PC-3 (cell line): ENCODE results near the gene SLC10A7. TPM values are rescaled to one million over a fixed set of nuclear protein-coding genes. Genes with fewer than 3 reads are reported as not detected.

Source experiments
- ATAC-seq: fragments of 200-7000 bp; cut with Tn5 transposase; 2 replicates; pipeline ENCODE4 v1.9.1; 2020; ENCODE audit warnings: mild to moderate bottlenecking, moderate library complexity
- BruUV-seq: library from RNA; stranded (reverse); fragments of 400-500 nt; replicated peaks from 2 replicates; lab custom pipeline; 2021; lab: Mats Ljungman, UMichigan
- CTCF ChIA-PET: fragments of 300-600 bp; sonication (Branson Sonifier 250); formaldehyde crosslinking; loops from one replicate; lab custom pipeline; 2022; ENCODE audit warnings: antibody characterized with exemption; lab: Charles Lee
- POLR2A ChIA-PET: fragments of 300-600 bp; sonication (Branson Sonifier 250); formaldehyde crosslinking; loops from one replicate; lab custom pipeline; 2022; ENCODE audit warnings: antibody characterized with exemption; ENCODE audit not compliant: unreplicated experiment; lab: Charles Lee
- DNase-seq: peaks from one replicate; pipeline ENCODE4 v3.0.0-alpha.2; 2015
- H2AFZ ChIP-seq: fragments of 300-600 bp; sonication (generic); 2 replicates; pipeline ENCODE4 v1.6.0; 2016; ENCODE audit warnings: antibody characterized with exemption, low read length
- H3F3A ChIP-seq: fragments of 300-600 bp; sonication (generic); one replicate; pipeline ENCODE4 v1.6.0; 2017; ENCODE audit warnings: antibody characterized with exemption, low read length, control low read depth, mild to moderate bottlenecking; ENCODE audit not compliant: unreplicated experiment
- H3K27ac ChIP-seq: fragments of 300-600 bp; sonication (generic); 2 replicates; pipeline ENCODE4 v1.5.1; 2016; ENCODE audit warnings: mild to moderate bottlenecking, low read length
- H3K27me3 ChIP-seq: fragments of 300-600 bp; sonication (generic); 2 replicates; pipeline ENCODE4 v1.6.1; 2016; ENCODE audit warnings: low read length, mixed read lengths
- H3K36me3 ChIP-seq: fragments of 300-600 bp; sonication (generic); 2 replicates; pipeline ENCODE4 v1.6.1; 2016; ENCODE audit warnings: low read depth, mixed run types, low read length, mixed read lengths
- H3K4me1 ChIP-seq: fragments of 300-600 bp; sonication (generic); 2 replicates; pipeline ENCODE4 v1.5.1; 2016; ENCODE audit warnings: low read length; ENCODE audit not compliant: insufficient read depth
- H3K4me2 ChIP-seq: fragments of 300-600 bp; sonication (generic); 2 replicates; pipeline ENCODE4 v1.6.0; 2016; ENCODE audit warnings: low read length
- H3K4me3 ChIP-seq: fragments of 300-600 bp; sonication (generic); 2 replicates; pipeline ENCODE4 v1.5.1; 2016; ENCODE audit warnings: mild to moderate bottlenecking, low read length, mixed read lengths
- H3K79me2 ChIP-seq: fragments of 300-600 bp; sonication (generic); 2 replicates; pipeline ENCODE4 v1.6.1; 2017; ENCODE audit warnings: low read length, mixed read lengths
- H3K9ac ChIP-seq: fragments of 300-600 bp; sonication (generic); 2 replicates; pipeline ENCODE4 v1.6.0; 2016; ENCODE audit warnings: mild to moderate bottlenecking, low read length
- H3K9me2 ChIP-seq: fragments of 300-600 bp; sonication (generic); replicated peaks from 2 replicates; pipeline ENCODE4 v1.6.1; 2016; ENCODE audit warnings: mixed run types, low read length, mixed read lengths
- H3K9me3 ChIP-seq: fragments of 300-600 bp; sonication (generic); 2 replicates; pipeline ENCODE4 v1.6.1; 2016; ENCODE audit warnings: low read length, mixed read lengths
- H4K20me1 ChIP-seq: fragments of 300-600 bp; sonication (generic); 2 replicates; pipeline ENCODE4 v1.6.1; 2016; ENCODE audit warnings: low read length, mixed read lengths
- EZH2 ChIP-seq: fragments of 300-600 bp; sonication (generic); IDR thresholded peaks from one replicate; pipeline ENCODE4 v1.6.1; 2017; ENCODE audit warnings: antibody characterized with exemption, mild to moderate bottlenecking, low read length; ENCODE audit not compliant: unreplicated experiment
- EZH2phosphoT487 ChIP-seq: fragments of 300-600 bp; sonication (generic); IDR thresholded peaks from 2 replicates; pipeline ENCODE4 v1.6.1; 2018; ENCODE audit warnings: mild to moderate bottlenecking, antibody characterized with exemption, low read length, borderline replicate concordance
- intact Hi-C: fragments of 100-400 bp; cut with micrococcal nuclease; formaldehyde crosslinking; loops from 2 replicates; pipeline ENCODE4 v1.9.0; 2023
- total RNA-seq: library from RNA; depleted of rRNA; stranded (reverse); fragments of >200 nt; gene quantifications from 2 replicates; pipeline ENCODE4 v1.2.3, GENCODE V29; 2014
- TF ChIP-seq, protein P1 (sequence below): fragments of 300-600 bp; sonication (generic); conservative IDR thresholded peaks from 2 replicates; pipeline ENCODE4 v1.5.1; 2017; ENCODE audit warnings: antibody characterized with exemption, low read depth, mild to moderate bottlenecking, low read length

The SLC10A7 gene
- total RNA-seq, 1 experiment from 2014 or later, result 9.1 TPM

DNA sequence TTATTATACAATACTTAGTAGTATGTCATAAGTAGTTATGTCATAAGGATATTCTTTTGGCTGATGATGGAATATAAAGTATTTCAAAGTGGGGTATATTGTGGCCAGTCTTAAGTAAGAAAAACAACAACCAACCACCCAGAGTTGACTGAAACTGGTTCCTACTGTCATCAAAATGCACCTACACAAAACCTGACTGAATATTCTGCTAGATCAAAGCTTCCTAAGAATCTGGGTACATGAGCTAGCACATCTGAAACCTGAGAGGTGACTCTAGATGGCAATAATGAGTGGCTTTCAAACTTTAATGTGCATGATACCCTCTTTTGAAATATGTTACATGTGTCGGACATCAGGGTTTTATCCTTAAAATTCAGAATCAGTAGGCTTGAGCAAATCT is 247.0 kb downstream of the SLC10A7 start:
- no peaks in the 10 kb centered on the region for H3K4me1 ChIP-seq
- DNase-seq (no peak), ATAC-seq (no peak)
- H3K9ac ChIP-seq, result no peak overlapping the region
- H3K4me3 ChIP-seq, result no peak overlapping the region
- no peaks in the 10 kb centered on the region for H3K27me3 ChIP-seq
- ChIA-PET CTCF (no interaction called here), POLR2A (no interaction called here)
- no peak overlapping the region for H2AFZ ChIP-seq
- no TSS peak for BruUV-seq
- TF ChIP-seq EZH2, result no peak
- TF ChIP-seq, protein P1, sequence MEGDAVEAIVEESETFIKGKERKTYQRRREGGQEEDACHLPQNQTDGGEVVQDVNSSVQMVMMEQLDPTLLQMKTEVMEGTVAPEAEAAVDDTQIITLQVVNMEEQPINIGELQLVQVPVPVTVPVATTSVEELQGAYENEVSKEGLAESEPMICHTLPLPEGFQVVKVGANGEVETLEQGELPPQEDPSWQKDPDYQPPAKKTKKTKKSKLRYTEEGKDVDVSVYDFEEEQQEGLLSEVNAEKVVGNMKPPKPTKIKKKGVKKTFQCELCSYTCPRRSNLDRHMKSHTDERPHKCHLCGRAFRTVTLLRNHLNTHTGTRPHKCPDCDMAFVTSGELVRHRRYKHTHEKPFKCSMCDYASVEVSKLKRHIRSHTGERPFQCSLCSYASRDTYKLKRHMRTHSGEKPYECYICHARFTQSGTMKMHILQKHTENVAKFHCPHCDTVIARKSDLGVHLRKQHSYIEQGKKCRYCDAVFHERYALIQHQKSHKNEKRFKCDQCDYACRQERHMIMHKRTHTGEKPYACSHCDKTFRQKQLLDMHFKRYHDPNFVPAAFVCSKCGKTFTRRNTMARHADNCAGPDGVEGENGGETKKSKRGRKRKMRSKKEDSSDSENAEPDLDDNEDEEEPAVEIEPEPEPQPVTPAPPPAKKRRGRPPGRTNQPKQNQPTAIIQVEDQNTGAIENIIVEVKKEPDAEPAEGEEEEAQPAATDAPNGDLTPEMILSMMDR, result no peak
- no peak for TF ChIP-seq EZH2phosphoT487
- no peaks in the 10 kb centered on the region for H3K36me3 ChIP-seq
- H3K9me2 ChIP-seq, result no peaks in the 10 kb centered on the region
- no peaks in the 10 kb centered on the region for H3F3A ChIP-seq
- no peak overlapping the region for H3K27ac ChIP-seq
- no peaks in the 10 kb centered on the region for H3K79me2 ChIP-seq
- no peak overlapping the region for H3K4me2 ChIP-seq
- intact Hi-C loops, result no loop called here
- H4K20me1 ChIP-seq, result no peaks in the 10 kb centered on the region
- no peaks in the 10 kb centered on the region for H3K9me3 ChIP-seq

- H3K9me2 ChIP-seq, result no peaks in the 10 kb centered on the region
- no peak overlapping the region for H3K4me3 ChIP-seq
- POLR2A ChIA-PET, result no interaction called here
- DNase-seq (no peak), ATAC-seq (no peak)
- no peak overlapping the region for H3K27ac ChIP-seq
- H3K9me3 ChIP-seq, result no peaks in the 10 kb centered on the region
- no peaks in the 10 kb centered on the region for H3K79me2 ChIP-seq
- no peaks in the 10 kb centered on the region for H3K36me3 ChIP-seq
- no peaks in the 10 kb centered on the region for H3K4me1 ChIP-seq
- H3K9ac ChIP-seq, result no peak overlapping the region
- H3K27me3 ChIP-seq, result no peaks in the 10 kb centered on the region
- BruUV-seq, result no TSS peak
- TF ChIP-seq, protein P1, result no peak
- TF ChIP-seq EZH2 (no peak), EZH2phosphoT487 (no peak)
- H2AFZ ChIP-seq, result no peak overlapping the region
- intact Hi-C loops, result no loop called here
- no peak overlapping the region for H3K4me2 ChIP-seq
- H3F3A ChIP-seq, result no peaks in the 10 kb centered on the region
- H4K20me1 ChIP-seq, result no peaks in the 10 kb centered on the region
- CTCF ChIA-PET, result no interaction called here
Observed at GRCh38 chr4:146273204-146273901, 248.4 kb downstream of the SLC10A7 start.

DNA sequence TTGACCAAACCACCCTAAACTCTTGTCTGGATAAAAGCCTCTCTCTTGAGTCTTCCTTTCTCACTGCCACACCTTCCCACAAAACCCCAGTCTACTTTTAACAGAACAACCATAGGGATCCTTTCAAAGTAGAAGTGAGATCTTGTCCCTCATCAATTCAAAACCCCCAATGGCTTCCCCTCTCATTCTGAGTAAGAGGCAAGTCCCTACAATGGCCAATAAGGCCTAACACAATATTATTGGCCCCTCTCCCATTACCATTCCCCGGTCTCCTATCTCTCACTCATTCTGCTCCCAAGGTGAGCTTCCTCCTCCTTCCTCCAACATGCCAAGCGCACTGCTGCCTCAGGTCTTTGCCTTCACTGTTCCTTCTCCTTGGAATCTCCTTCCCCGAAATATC is 250.3 kb downstream of the SLC10A7 start:
- Histone ChIP-seq H3K36me3 (no peaks in the 10 kb centered on the region), H3K9me3 (no peaks in the 10 kb centered on the region), H3F3A (no peaks in the 10 kb centered on the region), H3K4me3 (no peak overlapping the region), H3K79me2 (no peaks in the 10 kb centered on the region), H3K27me3 (no peaks in the 10 kb centered on the region), H3K4me1 (no peaks in the 10 kb centered on the region), H4K20me1 (no peaks in the 10 kb centered on the region), H3K4me2 (no peak overlapping the region), H3K9ac (no peak overlapping the region), H2AFZ (no peak overlapping the region), H3K27ac (no peak overlapping the region), H3K9me2 (no peaks in the 10 kb centered on the region)
- BruUV-seq, result no TSS peak
- ATAC-seq (no peak), DNase-seq (no peak)
- CTCF ChIA-PET, result no interaction called here
- POLR2A ChIA-PET, result no interaction called here
- intact Hi-C loops, result no loop called here
- TF ChIP-seq, protein P1, result no peak
- TF ChIP-seq EZH2phosphoT487, result no peak
- no peak for TF ChIP-seq EZH2
